GM18508 (cell line): ENCODE results near the gene EHMT2.
"Not testable (repeated sequence)": the region's sequence is repeated elsewhere in the genome, so short reads cannot be mapped to it uniquely, and the experiment has no call there.

Source experiments
- ATAC-seq: cut with Tn5 transposase; IDR thresholded peaks from one replicate; pipeline ENCODE4 v1.9.1; 2021; ENCODE audit warnings: moderate number of reproducible peaks; ENCODE audit not compliant: insufficient read depth, unreplicated experiment

Gene EHMT2

GRCh38 chr6:31874084-31874670, 23.3 kb downstream of the EHMT2 start:
- no peak for ATAC-seq

DNA sequence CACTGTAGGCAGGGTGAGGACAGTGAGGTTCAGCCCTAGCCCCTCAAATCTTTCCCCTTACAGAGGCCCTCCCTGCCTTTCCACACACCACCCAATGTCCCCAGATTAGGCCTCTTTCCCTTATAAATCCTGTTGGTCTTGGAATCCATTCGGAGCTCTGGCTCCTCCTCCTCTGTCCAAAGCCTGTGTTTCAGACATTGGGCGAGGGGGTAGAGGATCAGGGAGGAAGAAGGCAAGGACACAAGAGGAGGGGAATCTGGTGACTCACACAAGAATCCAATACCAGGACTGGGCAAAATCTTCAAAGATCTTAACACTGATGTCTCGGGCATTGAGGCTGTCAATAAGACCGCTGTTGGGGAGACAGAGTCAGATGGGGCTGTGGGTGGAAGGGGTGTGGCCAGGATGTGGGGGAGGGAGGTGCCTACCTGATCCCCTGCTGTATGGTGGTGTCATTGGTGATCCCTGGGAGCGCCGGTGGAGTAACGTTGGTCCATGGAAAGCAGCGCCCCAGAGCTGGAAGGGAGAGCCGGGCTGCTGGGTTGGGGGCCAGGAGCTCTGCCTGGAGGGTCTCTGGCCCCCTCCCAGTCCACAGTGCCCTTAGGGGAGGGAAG, 26.3 kb downstream of the EHMT2 start:
- ATAC-seq, result no peak

DNA sequence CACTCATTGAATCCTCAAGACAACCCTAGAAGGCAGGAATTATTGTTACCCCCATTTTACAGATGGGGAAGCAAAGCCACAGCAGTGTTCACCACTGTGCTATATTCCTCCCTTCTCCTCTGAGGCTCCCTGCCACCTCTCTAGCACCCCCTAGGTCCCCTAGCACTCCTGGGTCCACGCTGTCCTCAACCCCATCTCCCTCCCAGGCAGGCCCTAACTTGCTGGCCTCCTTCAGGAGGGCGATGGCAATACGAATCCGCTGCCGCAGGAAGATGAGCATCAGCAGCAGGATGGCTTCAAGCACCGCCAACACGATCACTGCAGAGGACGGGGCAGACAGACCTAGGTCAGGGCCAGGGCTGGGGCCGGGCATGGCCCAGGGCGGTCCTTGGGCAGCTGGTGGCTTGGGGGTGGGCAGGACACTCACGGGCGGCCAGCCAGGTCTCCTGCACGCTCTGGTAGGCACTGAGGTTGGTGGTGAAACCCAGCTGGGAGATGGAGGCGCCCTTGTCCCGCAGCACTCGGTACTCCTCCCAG, 27.0 kb downstream of the EHMT2 start:
- no peak for ATAC-seq

DNA sequence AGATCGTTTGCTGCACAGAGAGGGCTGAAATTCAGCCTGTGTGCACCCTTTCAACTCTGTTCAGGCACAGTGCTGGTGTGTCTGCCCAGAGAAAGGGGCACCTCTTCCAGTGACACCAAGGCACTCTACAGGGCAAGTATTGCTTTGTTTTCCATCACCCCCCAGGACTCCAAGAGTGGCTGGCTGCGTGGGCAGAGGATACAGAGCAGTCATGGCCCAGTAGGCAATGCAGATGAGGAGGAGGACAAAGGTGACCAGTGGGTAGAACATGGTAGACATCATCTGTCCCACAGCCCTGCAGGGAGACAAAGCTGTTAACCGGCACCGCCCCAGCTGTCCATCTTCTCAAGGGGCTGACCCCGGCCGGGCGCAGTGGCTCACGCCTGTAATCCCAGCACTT, 28.2 kb downstream of the EHMT2 start:
- ATAC-seq, result no peak

DNA sequence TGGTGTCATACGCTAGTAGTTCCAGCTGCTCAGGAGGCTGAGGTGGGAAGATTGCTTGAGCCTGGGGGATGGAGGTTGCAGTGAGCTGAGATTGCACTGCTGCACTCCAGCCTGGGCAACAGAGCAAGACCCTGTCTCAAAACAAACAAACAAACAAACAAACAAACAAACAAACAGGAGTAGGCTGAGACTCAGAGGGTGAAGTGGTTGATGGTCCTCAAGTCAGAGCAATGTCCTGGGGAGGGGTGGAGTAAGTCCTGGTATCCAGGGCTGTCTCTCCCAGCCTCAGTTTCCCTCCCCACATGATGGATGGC, 28.9 kb downstream of the EHMT2 start:
- ATAC-seq, result not testable (repeated sequence)

- ATAC-seq, result no peak
Observed at GRCh38 chr6:31865205-31866118, 32.0 kb downstream of the EHMT2 start.

- ATAC-seq, result no peak
Observed at GRCh38 chr6:31864818-31865204, 32.7 kb downstream of the EHMT2 start.

DNA sequence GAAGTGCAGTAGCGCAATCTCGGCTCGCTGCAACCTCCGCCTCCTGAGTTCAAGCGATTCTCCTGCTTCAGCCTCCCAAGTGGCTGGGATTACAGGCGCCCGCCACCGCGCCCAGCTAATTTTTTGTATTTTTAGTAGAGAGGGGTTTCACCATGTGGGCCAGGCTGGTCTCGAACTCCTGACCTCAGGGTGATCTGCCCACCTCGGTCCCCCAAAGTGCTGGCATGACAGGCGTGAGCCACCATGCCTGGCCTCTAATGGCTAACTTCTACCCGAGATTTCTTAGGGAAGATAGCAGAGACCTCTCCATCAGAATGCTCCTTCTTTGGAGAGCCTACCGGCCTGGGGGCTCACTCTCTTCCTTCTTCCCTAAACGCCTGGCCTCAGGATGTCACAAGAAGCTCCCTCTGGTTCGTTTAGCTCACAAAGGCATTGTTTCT, 33.4 kb downstream of the EHMT2 start:
- ATAC-seq, result not testable (repeated sequence)

GRCh38 chr6:31862344-31863235, 34.9 kb downstream of the EHMT2 start, which contains the start of gene NEU1:
Gene NEU1 (minus strand): TSS chr6:31862821. CDS start chr6:31862776, 45 bp downstream.
- peak; percentile 85 for ATAC-seq

- ATAC-seq, result no peak
Observed at GRCh38 chr6:31861919-31862343, 35.6 kb downstream of the EHMT2 start.

DNA sequence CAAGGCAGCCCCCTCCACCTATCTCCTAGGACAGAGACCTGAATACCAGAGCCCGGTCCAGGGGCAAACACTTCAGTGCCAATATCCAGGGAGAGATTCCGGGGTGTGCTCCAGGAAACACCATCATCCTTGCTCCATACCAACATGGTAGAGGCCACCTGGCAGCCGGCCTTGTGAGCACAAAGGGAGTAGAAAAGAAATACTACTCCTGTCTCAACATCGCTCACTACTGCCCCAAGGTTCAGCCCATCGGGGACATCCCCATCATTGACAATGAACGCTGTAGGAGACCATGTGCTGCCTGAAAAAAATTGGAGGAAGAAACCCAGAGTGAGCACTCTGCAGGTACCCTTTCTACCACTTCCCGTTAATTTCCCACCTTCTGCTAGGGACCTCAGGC, 36.3 kb downstream of the EHMT2 start:
- no peak for ATAC-seq

DNA sequence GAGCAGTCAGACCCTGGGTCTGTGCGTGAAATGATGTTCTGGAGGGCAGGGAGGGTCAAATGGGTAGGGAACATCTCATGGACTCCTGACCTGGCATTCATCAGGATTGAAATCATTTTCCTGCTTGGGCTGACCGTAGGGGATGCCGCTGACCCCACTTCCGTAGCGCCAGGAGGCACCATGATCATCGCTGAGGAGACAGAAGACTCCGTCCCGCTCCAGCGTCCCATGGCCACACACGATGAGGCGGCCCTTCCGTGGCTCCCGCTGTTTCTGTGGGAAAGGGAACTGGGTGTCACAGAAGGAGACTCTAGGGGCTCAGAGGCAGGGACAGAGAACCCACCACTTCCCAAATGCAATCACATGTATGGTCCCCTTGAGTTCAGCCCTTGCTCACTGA, 37.1 kb downstream of the EHMT2 start:
- ATAC-seq, result no peak

GRCh38 chr6:31859923-31860322, 37.6 kb downstream of the EHMT2 start:
- no peak for ATAC-seq

DNA sequence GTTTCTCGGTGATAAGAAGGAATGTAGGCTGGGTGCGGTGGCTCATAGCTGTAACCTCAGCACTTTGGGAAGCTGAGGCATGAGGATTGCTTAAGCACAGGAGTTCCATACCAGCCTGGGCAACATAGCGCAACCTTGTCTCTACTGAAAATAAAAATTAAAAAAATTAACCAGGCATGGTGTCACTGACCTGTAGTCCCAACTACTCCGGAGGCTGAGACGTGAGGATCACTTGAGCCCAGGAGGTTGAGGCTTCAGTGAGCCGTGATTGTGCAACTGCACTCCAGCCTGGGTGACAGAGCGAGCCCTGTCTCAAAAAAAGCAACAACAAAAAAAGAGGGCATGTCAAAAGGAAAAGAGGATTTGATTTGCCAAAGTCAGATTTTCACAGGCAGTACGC, 38.8 kb downstream of the EHMT2 start:
- ATAC-seq, result no peak

GRCh38 chr6:31857774-31858173, 39.7 kb downstream of the EHMT2 start:
- ATAC-seq, result not testable (repeated sequence)

DNA sequence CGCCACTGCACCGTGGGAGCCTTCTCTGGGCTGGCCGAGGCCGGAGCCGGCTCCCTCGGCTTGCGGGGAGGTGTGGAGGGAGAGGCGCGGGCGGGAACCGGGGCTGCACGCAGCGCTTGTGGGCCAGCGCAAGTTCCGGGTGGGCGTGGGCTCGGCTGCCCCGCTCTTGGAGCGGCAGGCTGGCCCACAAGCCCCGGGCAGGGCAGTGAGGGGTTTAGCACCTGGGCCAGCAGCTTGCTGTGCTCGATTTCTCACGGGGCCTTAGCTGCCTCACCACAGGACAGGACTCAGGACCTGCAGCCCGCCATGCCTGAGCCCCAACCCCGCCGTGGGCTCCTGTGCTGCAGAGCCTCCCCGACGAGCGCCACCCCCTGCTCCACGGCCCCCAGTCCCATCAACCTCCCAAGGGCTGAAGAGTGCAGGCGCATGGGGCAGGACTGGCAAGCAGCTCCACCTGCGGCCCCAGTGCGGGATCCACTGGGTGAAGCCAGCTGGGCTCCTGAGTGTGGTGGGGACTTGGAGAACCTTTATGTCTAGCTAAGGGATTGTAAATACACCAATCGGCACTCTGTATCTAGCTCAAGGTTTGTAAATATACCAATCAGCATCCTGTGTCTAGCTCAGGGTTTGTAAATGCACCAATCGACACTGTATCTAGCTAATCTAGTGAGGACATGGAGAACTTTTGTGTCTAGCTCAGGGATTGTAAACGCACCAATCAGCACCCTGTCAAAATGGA, 45.3 kb downstream of the EHMT2 start:
- not testable (repeated sequence) for ATAC-seq

- ATAC-seq, result no peak
Observed at GRCh38 chr6:31851485-31851832, 46.0 kb downstream of the EHMT2 start.

GRCh38 chr6:31850765-31851484, 46.6 kb downstream of the EHMT2 start:
- no peak for ATAC-seq
